Left hindlimb (tissue), 1 donor: ENCODE measurements around the gene MAGEA2.
"Not testable (repeated sequence)": the region's sequence is repeated elsewhere in the genome, so short reads cannot be mapped to it uniquely, and the experiment has no call there.

Experiments
- DNase-seq: peaks from one replicate; pipeline ENCODE4 v3.0.0-alpha.2; 2018

The MAGEA2 gene

DNA sequence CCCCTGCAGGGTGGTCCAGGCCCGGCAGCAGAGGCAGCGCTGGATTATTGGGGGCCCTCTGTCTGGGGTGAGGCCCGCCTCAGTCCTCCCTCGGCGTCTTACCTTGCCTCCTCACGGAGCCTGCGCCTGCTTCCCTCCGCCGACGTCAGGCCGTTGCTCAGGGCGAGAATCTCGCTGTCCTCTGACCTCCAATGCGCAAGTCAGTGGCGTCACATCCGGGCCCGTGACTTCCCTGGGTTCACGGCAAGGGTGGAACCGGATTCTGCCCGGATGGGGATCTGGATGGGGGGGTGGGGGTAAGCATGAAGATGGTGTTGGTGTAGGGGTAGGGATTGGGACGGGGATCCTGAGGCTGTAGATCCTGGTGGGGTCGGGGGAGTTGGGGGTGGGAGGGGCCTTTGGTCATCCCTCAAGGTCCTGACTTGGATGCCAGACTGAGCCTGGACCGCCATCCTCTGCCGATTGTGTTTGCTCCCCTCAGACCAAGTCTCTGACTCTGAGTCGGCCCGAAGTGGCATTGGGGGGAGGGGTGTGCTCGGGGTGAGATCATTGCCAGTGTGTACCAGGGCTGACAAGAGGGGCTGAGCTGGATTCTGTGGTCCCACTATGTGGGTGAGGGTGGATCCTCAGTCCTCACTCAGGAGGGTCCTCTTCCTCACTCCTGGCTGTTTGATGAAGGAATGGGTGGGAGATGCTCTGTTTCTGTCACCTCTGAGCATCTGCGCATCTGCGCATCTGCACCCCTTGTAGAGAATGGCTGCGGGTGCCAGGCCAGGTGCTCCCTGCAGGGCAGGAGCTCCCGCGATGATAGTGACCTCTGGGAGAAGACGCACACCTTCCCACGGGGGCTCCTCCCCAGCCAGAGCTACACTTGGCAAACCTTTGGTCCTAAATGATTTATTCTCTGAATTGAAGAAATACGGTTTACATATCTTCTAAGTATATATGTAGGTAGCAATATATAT is at the start of gene MAGEA2:
MAGEA2 (minus strand) TSS at position 157 of the 965 bp plus-strand sequence. CDS start 2,479 bp downstream, outside the sequence.
- not testable (repeated sequence) for DNase-seq

DNA sequence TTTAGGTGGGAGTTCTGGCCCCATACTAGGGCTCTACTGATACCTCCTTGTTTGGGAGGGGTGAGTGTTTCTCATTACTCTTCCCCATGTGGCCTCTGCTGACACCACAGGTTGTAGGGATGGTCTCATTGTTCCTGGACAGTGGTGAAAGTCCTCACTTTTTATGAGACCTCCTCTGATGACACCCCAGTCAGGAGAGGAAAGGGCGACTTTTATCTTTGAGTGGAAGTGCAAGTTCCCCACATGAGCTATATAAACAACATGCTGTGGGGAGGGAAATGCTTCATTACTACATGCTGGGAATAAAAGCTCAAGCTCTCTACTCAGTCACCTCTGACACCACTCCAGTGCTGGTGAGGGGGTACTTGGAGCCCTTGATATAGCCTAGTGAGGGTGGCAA is 45.3 kb upstream of the MAGEA2 start:
- no peak for DNase-seq

DNA sequence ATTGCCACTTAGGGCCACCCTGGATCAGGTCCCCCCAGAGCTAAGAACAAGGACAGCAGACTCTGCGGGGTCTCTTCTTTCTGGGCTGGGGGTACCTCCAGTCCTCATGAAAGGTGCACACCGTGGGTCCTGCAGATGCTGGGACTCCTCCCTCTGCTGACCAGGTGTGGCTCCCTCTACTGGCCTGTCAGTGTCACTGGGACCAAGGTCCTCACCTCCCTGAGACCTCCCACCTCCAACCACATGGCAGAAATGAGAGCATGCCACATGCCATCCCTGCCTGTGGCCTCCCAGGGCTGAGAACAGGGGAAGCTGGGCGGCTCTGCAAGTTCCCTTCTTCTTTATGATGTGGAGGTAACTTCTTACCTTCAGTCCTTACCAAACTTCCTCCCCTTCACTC is 33.4 kb upstream of the MAGEA2 start:
- not testable (repeated sequence) for DNase-seq

DNA sequence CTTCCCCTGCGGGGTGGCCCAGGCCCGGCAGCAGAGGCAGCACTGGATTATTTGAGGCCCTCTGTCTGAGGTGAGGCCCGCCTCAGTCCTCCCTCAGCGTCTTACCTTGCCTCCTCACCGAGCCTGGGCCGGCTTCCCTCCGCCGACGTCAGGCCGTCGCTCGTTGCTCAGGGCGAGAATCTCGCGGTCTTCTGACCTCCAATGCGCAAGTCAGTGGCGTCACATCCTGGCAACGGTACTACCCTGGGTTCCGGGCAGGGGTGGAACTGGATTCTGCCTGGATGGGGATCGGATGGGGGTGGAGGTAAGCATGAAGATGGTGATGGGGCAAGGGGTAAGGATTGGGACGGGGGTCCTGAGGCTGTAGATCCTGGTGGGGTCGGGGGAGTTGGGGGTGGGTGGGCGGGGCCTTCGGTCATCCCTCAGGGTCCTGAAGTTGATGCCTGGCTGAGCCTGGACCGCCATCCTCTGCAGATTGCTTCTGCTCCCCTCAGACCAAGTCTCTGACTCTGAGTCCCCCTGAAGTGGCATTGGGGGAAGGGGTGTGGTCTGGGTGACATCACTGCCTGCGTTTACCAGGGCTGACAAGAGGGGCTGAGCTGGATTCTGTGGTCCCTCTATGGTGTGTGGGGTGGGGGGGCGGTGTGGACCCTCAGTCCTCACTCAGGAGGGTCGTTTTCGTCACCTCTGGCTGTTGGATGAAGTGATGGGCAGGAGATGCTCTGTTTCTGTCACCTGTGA is 16.1 kb upstream of the MAGEA2 start, which contains the start of gene MAGEA6:
MAGEA6 (minus strand) TSS at position 141 of the 741 bp plus-strand sequence. CDS start 2,039 bp downstream, outside the sequence.
- not testable (repeated sequence) for DNase-seq

- DNase-seq: not testable (repeated sequence)
Observed at GRCh38 chrX:152766562-152766961, 12.9 kb upstream of the MAGEA2 start.

DNA sequence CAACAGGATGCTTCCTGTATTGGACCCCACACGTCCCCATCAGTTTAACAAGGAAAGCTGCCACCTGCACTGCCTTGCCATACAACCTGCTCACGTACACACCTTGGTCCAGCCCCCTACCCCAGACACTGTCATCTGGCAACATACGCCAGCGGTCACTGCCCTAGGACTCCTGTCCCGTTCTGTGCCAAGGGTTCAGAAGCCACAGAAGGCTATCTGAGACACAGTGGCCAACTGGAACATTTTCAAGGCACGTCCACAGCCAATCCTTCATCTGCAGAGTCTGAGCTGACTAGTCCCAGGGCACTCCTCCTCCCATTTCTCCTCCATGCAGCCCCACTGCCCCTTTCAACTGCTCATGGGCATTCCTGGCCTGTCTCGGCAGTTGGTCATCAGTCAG is 7.9 kb upstream of the MAGEA2 start:
- not testable (repeated sequence) for DNase-seq

GRCh38 chrX:152759544-152759943 is 5.9 kb upstream of the MAGEA2 start:
- not testable (repeated sequence) for DNase-seq

DNA sequence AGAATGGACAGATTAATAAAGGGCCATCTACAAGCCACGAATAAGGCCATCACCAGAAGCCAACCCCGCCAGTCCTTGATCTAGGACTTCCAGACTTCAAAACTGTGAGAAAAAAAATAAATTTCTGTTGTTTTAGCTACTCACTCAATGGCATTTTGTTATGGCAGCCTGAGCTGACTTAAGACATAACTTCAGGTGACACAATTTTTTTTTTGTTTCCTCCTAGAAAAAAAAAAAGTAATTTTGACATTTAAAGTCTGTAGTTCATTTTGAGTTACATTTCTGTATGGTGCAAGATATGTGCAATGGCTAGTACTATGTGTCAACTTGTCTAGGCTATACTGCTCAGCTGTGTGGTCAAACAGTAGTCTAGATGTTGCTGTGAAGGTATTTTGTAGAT is 5.3 kb upstream of the MAGEA2 start, which contains the start of gene CSAG3:
CSAG3 (plus strand) TSS at position 301 of the 400 bp plus-strand sequence.
- not testable (repeated sequence) for DNase-seq

- not testable (repeated sequence) for DNase-seq
Observed at GRCh38 chrX:152754871-152755270, 1.2 kb upstream of the MAGEA2 start.

- DNase-seq: no peak
Observed at GRCh38 chrX:152738560-152738959, 15.1 kb downstream of the MAGEA2 start.

- DNase-seq: not testable (repeated sequence)
Observed at GRCh38 chrX:152736528-152736927, 17.1 kb downstream of the MAGEA2 start.

DNA sequence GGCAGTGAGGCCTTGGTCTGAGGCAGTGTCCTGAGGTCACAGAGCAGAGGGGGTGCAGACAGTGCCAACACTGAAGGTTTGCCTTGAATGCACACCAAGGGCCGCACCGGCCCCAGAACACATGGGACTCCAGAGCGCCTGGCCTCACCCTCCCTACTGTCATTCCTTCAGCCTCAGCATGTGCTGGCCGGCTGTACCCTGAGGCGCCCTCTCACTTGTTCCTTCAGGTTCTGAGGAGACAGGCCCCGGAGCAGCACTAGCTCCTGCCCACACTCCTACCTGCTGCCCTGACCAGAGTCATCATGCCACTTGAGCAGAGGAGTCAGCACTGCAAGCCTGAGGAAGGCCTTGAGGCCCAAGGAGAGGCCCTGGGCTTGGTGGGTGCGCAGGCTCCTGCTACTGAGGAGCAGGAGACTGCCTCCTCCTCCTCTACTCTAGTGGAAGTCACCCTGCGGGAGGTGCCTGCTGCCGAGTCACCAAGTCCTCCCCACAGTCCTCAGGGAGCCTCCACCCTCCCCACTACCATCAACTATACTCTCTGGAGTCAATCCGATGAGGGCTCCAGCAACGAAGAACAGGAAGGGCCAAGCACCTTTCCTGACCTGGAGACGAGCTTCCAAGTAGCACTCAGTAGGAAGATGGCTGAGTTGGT is 17.7 kb downstream of the MAGEA2 start:
- DNase-seq: no peak

GRCh38 chrX:152735101-152735500 is 18.5 kb downstream of the MAGEA2 start:
- DNase-seq: no peak

GRCh38 chrX:152734143-152734858 is 19.3 kb downstream of the MAGEA2 start:
- not testable (repeated sequence) for DNase-seq

DNA sequence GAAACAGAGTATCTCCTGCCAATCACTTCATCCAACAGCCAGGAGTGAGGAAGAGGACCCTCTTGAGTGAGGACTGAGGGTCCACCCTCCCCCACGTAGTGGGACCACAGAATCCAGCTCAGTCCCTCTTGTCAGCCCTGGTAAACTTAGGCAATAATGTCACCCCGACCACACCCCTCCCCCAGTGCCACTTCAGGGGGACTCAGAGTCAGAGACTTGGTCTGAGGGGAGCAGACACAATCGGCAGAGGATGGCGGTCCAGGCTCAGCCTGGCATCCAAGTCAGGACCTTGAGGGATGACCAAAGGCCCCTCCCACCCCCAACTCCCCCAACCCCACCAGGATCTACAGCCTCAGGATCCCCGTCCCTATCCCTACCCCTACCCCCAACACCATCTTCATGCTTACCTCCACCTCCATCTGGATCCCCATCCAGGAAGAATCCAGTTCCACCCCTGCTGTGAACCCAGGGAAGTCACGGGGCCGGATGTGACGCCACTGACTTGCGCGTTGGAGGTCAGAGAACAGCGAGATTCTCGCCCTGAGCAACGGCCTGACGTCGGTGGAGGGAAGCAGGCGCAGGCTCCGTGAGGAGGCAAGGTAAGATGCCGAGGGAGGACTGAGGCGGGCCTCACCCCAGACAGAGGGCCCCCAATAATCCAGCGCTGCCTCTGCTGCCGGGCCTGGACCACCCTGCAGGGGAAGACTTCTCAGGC is 20.2 kb downstream of the MAGEA2 start, which contains the start of the genes CSAG1 and MAGEA12:
CSAG1 (minus strand) TSS at position 461 of the 715 bp plus-strand sequence. CDS start 1,261 bp downstream, outside the sequence.
MAGEA12 (plus strand) TSS at position 497 of the 715 bp plus-strand sequence. CDS start 2,405 bp downstream, outside the sequence.
- no peak for DNase-seq

- DNase-seq: no peak
Observed at GRCh38 chrX:152725409-152725808, 28.2 kb downstream of the MAGEA2 start.

GRCh38 chrX:152713815-152714787 is 39.5 kb downstream of the MAGEA2 start, which contains the start of gene MAGEA2B:
MAGEA2B (plus strand) TSS chrX:152714628; CDS start chrX:152717107, 2,479 bp downstream.
- DNase-seq: not testable (repeated sequence)

DNA sequence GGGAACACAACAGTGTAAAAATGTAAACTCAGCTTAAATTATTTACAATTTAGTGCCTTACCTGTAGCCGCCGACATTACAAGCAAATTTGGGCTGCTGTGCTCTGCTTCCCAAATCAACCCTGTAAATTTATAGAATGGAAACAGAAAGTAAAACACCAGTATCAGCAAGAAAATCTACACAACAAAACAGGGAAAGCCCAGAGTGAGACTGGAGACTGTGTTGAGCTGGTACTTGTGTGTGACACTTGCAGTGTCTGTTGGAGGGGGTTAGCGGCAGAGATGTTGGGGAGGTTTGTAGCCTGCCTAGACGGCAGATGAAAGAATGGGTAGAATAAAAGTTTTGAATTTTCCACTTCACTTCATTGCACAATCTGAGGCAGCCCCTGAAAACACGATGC is 40.4 kb downstream of the MAGEA2 start:
- not testable (repeated sequence) for DNase-seq

- DNase-seq: not testable (repeated sequence)
Observed at GRCh38 chrX:152709173-152709572, 44.5 kb downstream of the MAGEA2 start, which contains the start of gene CSAG2. CSAG2 (minus strand) TSS chrX:152709273; CDS start chrX:152709112, 161 bp downstream.
